HEK293 (cell line): ENCODE measurements around the gene USP5.

Experiments used
- CTCF ChIP-seq: fragments of 450-650 bp; formaldehyde crosslinking; IDR thresholded peaks from 2 replicates; pipeline ENCODE4 v1.5.1; 2016; ENCODE audit warnings: missing biosample characterization, missing genetic modification characterization
- YY1 ChIP-seq: fragments of 450-650 bp; formaldehyde crosslinking; IDR thresholded peaks from 2 replicates; pipeline ENCODE4 v1.5.1; 2018; ENCODE audit warnings: missing biosample characterization, missing genetic modification characterization
- ZNF121 ChIP-seq: fragments of 450-650 bp; formaldehyde crosslinking; IDR thresholded peaks from 2 replicates; pipeline ENCODE4 v1.5.1; 2016; ENCODE audit warnings: missing biosample characterization, missing genetic modification characterization
- ZNF423 ChIP-seq: fragments of 450-650 bp; formaldehyde crosslinking; IDR thresholded peaks from 2 replicates; pipeline ENCODE4 v1.5.1; 2016; ENCODE audit warnings: missing biosample characterization, missing genetic modification characterization
- ZNF521 ChIP-seq: fragments of 450-650 bp; formaldehyde crosslinking; IDR thresholded peaks from 2 replicates; pipeline ENCODE4 v1.5.1; 2017; ENCODE audit warnings: missing biosample characterization, mild to moderate bottlenecking, missing genetic modification characterization
- ZNF776 ChIP-seq: fragments of 450-650 bp; formaldehyde crosslinking; IDR thresholded peaks from 2 replicates; pipeline ENCODE4 v1.5.0; 2017; ENCODE audit warnings: missing biosample characterization, missing genetic modification characterization, borderline replicate concordance
- TF ChIP-seq, protein P1 (sequence below): fragments of 450-650 bp; formaldehyde crosslinking; IDR thresholded peaks from 2 replicates; pipeline ENCODE4 v1.5.1; 2016; ENCODE audit warnings: missing biosample characterization, missing genetic modification characterization

GRCh38 chr12:6818645-6819044 is 33.3 kb upstream of the USP5 start:
- TF ChIP-seq, protein P1, sequence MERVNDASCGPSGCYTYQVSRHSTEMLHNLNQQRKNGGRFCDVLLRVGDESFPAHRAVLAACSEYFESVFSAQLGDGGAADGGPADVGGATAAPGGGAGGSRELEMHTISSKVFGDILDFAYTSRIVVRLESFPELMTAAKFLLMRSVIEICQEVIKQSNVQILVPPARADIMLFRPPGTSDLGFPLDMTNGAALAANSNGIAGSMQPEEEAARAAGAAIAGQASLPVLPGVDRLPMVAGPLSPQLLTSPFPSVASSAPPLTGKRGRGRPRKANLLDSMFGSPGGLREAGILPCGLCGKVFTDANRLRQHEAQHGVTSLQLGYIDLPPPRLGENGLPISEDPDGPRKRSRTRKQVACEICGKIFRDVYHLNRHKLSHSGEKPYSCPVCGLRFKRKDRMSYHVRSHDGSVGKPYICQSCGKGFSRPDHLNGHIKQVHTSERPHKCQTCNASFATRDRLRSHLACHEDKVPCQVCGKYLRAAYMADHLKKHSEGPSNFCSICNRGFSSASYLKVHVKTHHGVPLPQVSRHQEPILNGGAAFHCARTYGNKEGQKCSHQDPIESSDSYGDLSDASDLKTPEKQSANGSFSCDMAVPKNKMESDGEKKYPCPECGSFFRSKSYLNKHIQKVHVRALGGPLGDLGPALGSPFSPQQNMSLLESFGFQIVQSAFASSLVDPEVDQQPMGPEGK (tag by site-specific recombination), result no peak
- no peak for TF ChIP-seq ZNF776
- no peak for TF ChIP-seq ZNF423
- no peak for TF ChIP-seq YY1
- TF ChIP-seq CTCF (tag by site-specific recombination), result no peak
- no peak for TF ChIP-seq ZNF521
- no peak for TF ChIP-seq ZNF121 (tag by site-specific recombination)
